ENCODE data around the gene AANAT.

AANAT gene

DNA sequence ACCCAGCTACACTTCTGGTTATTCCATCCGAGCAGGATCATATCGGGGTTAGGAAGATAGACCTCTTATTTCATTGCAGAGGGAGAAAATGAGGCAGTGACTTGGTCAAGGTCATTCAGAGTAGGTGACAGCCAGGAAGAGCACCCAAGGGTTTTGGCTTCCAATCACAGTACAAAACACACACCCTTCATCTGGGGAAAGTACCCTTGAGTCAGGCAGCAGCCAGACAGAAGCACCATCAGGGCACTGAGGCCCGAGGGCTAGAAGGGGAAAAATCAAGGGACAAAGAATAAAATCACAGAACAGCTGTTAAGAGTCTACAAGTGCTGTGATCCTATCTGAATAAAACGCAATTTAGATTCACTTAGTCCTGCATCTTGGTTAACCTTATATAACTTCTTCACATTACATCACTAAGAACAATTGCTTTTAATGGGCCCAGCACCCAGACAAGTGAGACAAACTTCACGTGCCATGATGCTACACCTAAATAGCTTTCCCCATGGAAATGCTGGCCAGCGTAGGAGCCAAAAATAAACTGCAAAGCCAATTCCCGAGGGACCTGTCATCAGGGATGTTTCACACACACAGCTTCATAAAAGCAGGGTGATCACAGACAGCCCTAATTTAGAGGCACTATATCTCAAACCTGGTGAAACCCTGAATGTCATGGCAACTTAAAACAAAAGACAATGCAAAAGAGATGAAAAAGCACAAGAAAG, 19.3 kb upstream of the AANAT start (continued):
- TF ChIP-seq, protein P1, sequence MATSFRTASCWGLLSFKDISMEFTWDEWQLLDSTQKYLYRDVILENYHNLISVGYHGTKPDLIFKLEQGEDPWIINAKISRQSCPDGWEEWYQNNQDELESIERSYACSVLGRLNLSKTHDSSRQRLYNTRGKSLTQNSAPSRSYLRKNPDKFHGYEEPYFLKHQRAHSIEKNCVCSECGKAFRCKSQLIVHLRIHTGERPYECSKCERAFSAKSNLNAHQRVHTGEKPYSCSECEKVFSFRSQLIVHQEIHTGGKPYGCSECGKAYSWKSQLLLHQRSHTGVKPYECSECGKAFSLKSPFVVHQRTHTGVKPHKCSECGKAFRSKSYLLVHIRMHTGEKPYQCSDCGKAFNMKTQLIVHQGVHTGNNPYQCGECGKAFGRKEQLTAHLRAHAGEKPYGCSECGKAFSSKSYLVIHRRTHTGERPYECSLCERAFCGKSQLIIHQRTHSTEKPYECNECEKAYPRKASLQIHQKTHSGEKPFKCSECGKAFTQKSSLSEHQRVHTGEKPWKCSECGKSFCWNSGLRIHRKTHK (tag by site-specific recombination; IDR thresholded peaks at IDR 0.05): no peak
- TF ChIP-seq GLIS2 (tag by site-specific recombination; IDR thresholded peaks at IDR 0.05): no peak
- no peak for TF ChIP-seq ZNF501 (tag by site-specific recombination; IDR thresholded peaks at IDR 0.05)
- no peak for TF ChIP-seq ZNF391 (tag by site-specific recombination; IDR thresholded peaks at IDR 0.05; ENCODE audit: borderline replicate concordance, low read depth)
- no peak for TF ChIP-seq ZNF747 (tag by site-specific recombination; IDR thresholded peaks at IDR 0.05)
- TF ChIP-seq ZNF600 (tag by site-specific recombination; IDR thresholded peaks at IDR 0.05): peak; percentile 45; the same call in 1 of the 2 replicates
- no peak for TF ChIP-seq ZNF561 (tag by site-specific recombination; IDR thresholded peaks at IDR 0.05; ENCODE audit: borderline replicate concordance)
- TF ChIP-seq ZNF792 (tag by site-specific recombination; IDR thresholded peaks at IDR 0.05): no peak
- no peak for TF ChIP-seq SETDB1 (IDR thresholded peaks at IDR 0.05; ENCODE audit: insufficient read length, low read length)
- TF ChIP-seq, protein P2, sequence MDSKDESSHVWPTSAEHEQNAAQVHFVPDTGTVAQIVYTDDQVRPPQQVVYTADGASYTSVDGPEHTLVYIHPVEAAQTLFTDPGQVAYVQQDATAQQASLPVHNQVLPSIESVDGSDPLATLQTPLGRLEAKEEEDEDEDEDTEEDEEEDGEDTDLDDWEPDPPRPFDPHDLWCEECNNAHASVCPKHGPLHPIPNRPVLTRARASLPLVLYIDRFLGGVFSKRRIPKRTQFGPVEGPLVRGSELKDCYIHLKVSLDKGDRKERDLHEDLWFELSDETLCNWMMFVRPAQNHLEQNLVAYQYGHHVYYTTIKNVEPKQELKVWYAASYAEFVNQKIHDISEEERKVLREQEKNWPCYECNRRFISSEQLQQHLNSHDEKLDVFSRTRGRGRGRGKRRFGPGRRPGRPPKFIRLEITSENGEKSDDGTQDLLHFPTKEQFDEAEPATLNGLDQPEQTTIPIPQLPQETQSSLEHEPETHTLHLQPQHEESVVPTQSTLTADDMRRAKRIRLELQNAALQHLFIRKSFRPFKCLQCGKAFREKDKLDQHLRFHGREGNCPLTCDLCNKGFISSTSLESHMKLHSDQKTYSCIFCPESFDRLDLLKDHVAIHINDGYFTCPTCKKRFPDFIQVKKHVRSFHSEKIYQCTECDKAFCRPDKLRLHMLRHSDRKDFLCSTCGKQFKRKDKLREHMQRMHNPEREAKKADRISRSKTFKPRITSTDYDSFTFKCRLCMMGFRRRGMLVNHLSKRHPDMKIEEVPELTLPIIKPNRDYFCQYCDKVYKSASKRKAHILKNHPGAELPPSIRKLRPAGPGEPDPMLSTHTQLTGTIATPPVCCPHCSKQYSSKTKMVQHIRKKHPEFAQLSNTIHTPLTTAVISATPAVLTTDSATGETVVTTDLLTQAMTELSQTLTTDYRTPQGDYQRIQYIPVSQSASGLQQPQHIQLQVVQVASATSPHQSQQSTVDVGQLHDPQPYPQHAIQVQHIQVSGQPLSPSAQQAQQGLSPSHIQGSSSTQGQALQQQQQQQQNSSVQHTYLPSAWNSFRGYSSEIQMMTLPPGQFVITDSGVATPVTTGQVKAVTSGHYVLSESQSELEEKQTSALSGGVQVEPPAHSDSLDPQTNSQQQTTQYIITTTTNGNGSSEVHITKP (tag by site-specific recombination; IDR thresholded peaks at IDR 0.05): no peak

DNA sequence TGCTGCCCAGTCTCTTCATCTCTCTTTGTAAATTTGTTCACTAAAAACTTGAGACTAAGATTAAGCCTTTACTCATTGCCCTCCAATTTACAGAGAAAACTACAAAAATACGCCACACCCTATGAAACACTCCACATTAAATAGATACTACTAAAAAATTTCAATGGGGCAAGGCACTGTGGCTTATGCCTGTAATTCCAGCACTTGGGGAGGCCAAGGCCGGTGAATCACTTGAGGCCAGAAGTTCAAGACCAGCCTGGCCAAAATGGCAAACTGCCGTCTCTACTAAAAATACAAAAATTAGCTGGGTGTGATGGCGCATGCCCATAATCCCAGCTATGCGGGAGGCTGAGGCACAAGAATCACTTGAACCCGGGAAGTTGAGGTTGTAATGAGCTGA, 18.3 kb upstream of the AANAT start:
- POLR2A ChIA-PET: interaction anchor here (1.1 to 1.8 kb wide), 2 partner anchors 13 to 51 kb away, joined by 3 to 4 read pairs; no protein-coding TSS in a partner anchor
- CTCF ChIA-PET: interaction anchor here (0.6 to 1.8 kb wide), 10 partner anchors 9 to 400 kb away, joined by 3 to 6 read pairs (median 4); no protein-coding TSS in a partner anchor
- H3K4me3 ChIP-seq (ENCODE audit: low read depth, low read length): no peak overlapping the region
- no peak for TF ChIP-seq GLI4 (tag by site-specific recombination; IDR thresholded peaks at IDR 0.05)
- no peak for TF ChIP-seq ZNF48 (tag by site-specific recombination; IDR thresholded peaks at IDR 0.05)
- TF ChIP-seq SP7 (tag by site-specific recombination; IDR thresholded peaks at IDR 0.05): no peak
- TF ChIP-seq, protein P3, sequence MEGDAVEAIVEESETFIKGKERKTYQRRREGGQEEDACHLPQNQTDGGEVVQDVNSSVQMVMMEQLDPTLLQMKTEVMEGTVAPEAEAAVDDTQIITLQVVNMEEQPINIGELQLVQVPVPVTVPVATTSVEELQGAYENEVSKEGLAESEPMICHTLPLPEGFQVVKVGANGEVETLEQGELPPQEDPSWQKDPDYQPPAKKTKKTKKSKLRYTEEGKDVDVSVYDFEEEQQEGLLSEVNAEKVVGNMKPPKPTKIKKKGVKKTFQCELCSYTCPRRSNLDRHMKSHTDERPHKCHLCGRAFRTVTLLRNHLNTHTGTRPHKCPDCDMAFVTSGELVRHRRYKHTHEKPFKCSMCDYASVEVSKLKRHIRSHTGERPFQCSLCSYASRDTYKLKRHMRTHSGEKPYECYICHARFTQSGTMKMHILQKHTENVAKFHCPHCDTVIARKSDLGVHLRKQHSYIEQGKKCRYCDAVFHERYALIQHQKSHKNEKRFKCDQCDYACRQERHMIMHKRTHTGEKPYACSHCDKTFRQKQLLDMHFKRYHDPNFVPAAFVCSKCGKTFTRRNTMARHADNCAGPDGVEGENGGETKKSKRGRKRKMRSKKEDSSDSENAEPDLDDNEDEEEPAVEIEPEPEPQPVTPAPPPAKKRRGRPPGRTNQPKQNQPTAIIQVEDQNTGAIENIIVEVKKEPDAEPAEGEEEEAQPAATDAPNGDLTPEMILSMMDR (tag by site-specific recombination; IDR thresholded peaks at IDR 0.05): no peak
- TF ChIP-seq, protein P4, sequence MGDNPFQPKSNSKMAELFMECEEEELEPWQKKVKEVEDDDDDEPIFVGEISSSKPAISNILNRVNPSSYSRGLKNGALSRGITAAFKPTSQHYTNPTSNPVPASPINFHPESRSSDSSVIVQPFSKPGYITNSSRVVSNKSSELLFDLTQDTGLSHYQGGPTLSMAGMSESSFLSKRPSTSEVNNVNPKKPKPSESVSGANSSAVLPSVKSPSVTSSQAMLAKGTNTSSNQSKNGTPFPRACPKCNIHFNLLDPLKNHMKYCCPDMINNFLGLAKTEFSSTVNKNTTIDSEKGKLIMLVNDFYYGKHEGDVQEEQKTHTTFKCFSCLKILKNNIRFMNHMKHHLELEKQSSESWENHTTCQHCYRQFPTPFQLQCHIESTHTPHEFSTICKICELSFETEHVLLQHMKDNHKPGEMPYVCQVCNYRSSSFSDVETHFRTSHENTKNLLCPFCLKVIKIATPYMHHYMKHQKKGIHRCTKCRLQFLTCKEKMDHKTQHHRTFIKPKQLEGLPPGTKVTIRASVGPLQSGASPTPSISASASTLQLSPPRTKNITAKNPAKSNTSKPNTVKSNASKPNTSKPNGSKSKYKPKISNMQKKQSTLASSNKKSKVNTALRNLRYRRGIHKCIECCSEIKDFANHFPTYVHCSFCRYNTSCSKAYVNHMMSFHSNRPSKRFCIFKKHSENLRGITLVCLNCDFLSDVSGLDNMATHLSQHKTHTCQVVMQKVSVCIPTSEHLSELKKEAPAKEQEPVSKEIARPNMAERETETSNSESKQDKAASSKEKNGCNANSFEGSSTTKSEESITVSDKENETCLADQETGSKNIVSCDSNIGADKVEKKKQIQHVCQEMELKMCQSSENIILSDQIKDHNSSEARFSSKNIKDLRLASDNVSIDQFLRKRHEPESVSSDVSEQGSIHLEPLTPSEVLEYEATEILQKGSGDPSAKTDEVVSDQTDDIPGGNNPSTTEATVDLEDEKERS (tag by site-specific recombination; IDR thresholded peaks at IDR 0.05): no peak
- no peak for TF ChIP-seq KLF7 (tag by site-specific recombination; IDR thresholded peaks at IDR 0.05; ENCODE audit: borderline replicate concordance)
- TF ChIP-seq MZF1 (tag by site-specific recombination; IDR thresholded peaks at IDR 0.05; ENCODE audit: borderline replicate concordance): no peak
- no peak for TF ChIP-seq ZNF341 (tag by site-specific recombination; IDR thresholded peaks at IDR 0.05; ENCODE audit: low read depth)
- no peak for TF ChIP-seq ZNF670 (tag by site-specific recombination; IDR thresholded peaks at IDR 0.05; ENCODE audit: low read depth)
- TF ChIP-seq, protein P5, sequence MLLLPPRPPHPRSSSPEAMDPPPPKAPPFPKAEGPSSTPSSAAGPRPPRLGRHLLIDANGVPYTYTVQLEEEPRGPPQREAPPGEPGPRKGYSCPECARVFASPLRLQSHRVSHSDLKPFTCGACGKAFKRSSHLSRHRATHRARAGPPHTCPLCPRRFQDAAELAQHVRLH (tag by site-specific recombination; IDR thresholded peaks at IDR 0.05): no peak
- no peak for TF ChIP-seq ZNF791 (tag by site-specific recombination; IDR thresholded peaks at IDR 0.05)
- no peak for TF ChIP-seq ZNF747 (tag by site-specific recombination; IDR thresholded peaks at IDR 0.05)
- TF ChIP-seq, protein P6, sequence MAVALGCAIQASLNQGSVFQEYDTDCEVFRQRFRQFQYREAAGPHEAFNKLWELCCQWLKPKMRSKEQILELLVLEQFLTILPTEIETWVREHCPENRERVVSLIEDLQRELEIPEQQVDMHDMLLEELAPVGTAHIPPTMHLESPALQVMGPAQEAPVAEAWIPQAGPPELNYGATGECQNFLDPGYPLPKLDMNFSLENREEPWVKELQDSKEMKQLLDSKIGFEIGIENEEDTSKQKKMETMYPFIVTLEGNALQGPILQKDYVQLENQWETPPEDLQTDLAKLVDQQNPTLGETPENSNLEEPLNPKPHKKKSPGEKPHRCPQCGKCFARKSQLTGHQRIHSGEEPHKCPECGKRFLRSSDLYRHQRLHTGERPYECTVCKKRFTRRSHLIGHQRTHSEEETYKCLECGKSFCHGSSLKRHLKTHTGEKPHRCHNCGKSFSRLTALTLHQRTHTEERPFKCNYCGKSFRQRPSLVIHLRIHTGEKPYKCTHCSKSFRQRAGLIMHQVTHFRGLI (tag by site-specific recombination; IDR thresholded peaks at IDR 0.05): no peak
- no peak for TF ChIP-seq ZNF19 (tag by site-specific recombination; IDR thresholded peaks at IDR 0.05; ENCODE audit: low read depth)
- no peak for TF ChIP-seq ZNF677 (tag by site-specific recombination; IDR thresholded peaks at IDR 0.05)

More for the DNA sequence above, 18.3 kb upstream of the AANAT start:
- Histone ChIP-seq H3K9me3 (ENCODE audit: control insufficient read depth, insufficient read depth, low read depth, low read length) (no peaks in the 10 kb centered on the region), H3K36me3 (ENCODE audit: control insufficient read depth in 2 of 2, insufficient read depth in 1 of 2, low read length in 2 of 2) (peaks cover 0 to 4% of the 10 kb centered on the region in 2 experiments; a peak in 1 of 3 replicates), H3K27ac (ENCODE audit: extremely low read depth, low read depth, low read length) (no peak overlapping the region), H3K4me1 (ENCODE audit: control insufficient read depth, insufficient read depth, low read length) (peaks cover 25% of the 10 kb centered on the region)

Data from HEK293 (cell line).